Measurements from ENCODE around the gene LRP4.
A peak's percentile ranks its signal among the peaks of the same experiment; 100 is the strongest.

The LRP4 gene

DNA sequence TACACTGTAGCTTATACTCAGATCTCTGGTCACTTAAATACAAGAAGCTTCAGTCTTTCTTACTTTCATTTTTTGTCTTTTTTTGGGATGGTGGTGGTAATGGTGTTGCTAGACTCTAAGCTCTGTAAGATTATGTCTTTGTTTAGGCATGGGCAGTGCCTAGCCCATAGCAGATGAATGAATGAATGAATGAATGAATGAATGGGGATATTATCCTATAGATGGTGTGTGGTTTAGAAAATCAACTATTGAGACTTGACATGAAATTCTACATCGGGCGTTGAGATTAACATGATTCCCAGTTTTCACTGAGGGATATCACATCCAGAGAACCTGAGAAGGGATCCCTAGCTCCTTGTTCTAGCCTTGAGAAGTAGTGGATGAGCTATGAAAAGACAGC is 62.5 kb downstream of the LRP4 start:
- Histone ChIP-seq H4K20me1 (no peaks in the 10 kb centered on the region), H3K9me3 (peaks cover 5% of the 10 kb centered on the region), H3K4me1 (peaks cover 31% of the 10 kb centered on the region), H3K27me3 (no peaks in the 10 kb centered on the region), H3K4me3 (no peak overlapping the region), H3K36me3 (no peaks in the 10 kb centered on the region), H3K27ac (no peak overlapping the region), H3K4me2 (no peak overlapping the region), H3K9ac (no peak overlapping the region)
- no peak for TF ChIP-seq Cebpa-rat (IDR thresholded peaks at IDR 0.05)

DNA sequence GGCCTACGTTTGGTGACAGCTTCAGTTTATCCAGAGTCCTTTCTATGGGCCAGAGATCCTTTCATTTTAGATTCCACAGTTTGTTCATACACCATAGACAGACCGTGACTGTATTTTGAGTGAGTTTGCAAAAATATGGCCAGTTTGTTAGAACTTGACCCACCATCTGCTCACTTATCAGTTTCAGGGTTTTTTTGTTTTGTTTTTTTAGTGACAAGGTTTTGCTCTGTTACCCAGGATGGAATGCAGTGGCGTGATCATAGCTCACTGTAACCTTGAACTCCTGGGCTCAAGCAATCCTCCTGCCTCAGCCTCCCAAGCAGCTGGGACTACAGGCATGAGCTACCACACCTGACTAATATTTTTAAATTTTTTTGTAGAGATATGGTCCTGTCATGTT is 63.2 kb downstream of the LRP4 start:
- TF ChIP-seq Cebpa-rat (IDR thresholded peaks at IDR 0.05) = no peak
- Histone ChIP-seq H3K4me3 (no peak overlapping the region), H4K20me1 (no peaks in the 10 kb centered on the region), H3K36me3 (no peaks in the 10 kb centered on the region), H3K9me3 (peaks cover 10% of the 10 kb centered on the region), H3K4me2 (peak overlapping the region; percentile 84), H3K27ac (peak overlapping the region; percentile 69), H3K9ac (0 out of 2 replicates have a peak overlapping the region, but pooled peaks have one; percentile 7), H3K4me1 (peaks cover 31% of the 10 kb centered on the region), H3K27me3 (no peaks in the 10 kb centered on the region)

DNA sequence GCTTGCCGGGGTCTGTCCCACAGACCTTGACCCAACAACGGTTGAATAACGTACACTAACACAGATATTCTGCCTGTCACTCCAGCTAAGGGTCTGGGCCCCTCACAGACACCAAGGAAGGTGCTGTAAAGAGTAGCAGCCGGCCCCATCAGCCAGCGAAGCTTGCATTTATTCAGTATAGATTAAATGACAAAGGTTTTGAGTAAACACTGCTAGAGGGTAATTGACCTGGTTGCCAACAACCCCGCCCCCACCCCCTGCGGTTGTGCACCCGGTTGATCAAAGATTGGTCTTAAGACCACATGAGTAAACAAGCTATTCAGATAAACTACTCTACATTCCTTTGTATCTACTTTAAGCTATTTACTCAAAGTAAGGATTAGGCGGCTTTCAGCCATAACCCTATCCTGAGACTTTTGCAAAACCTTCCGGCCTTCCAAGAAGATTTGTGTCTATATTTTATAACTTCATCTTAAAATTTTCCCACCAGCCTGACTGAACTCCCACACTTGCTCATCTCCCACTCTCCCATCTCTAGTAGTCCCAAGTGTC is 67.4 kb downstream of the LRP4 start:
- Histone ChIP-seq H3K36me3 (no peaks in the 10 kb centered on the region), H3K9me3 (peaks cover 10% of the 10 kb centered on the region), H3K27me3 (no peaks in the 10 kb centered on the region), H3K4me3 (no peak overlapping the region), H3K27ac (no peak overlapping the region), H4K20me1 (peaks cover under 1% of the 10 kb centered on the region; the same call in 1 of the 2 replicates), H3K4me1 (peaks cover 40% of the 10 kb centered on the region), H3K4me2 (no peak overlapping the region), H3K9ac (no peak overlapping the region)
- TF ChIP-seq Cebpa-rat (IDR thresholded peaks at IDR 0.05) = no peak

DNA sequence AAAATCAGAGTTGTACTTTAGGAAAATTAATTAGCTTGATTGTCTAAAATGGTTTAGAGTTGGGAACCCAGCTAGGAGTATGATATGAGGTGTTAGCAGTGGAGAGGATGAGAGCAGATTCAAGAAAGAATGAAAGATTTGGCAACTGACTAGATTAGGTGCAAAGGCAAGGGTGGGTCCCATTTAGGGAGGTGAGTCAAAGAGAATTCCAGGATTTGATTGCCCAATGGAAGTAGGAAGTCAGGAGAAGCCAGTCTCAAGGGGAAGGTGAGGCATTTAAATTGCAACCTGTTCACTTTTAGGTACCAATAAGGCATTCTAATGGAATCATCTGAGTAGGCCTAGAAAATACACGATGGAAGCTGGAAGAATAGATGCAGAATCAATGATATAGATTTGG is 68.7 kb downstream of the LRP4 start:
- Histone ChIP-seq H3K4me2 (no peak overlapping the region), H3K36me3 (no peaks in the 10 kb centered on the region), H3K27ac (no peak overlapping the region), H3K4me1 (peaks cover 35% of the 10 kb centered on the region), H3K9ac (no peak overlapping the region), H3K27me3 (no peaks in the 10 kb centered on the region), H3K4me3 (no peak overlapping the region), H3K9me3 (peaks cover 10% of the 10 kb centered on the region), H4K20me1 (peaks cover 13% of the 10 kb centered on the region)
- TF ChIP-seq Cebpa-rat (IDR thresholded peaks at IDR 0.05) = no peak

DNA sequence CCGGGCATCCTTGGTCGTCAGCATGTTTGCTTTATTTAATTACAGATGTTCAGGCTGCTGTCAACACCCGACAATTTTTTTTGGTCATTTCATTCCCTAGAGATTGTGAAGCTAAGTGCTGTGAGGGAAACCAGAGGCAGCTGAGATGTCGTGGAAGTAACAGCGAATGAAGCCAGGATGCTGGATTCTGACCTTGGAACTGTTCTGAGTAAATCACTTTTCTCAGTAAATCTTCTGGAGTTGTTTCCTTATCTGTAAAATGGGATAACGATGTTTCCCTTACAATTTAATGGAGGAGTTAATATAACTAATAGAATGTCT is 71.9 kb downstream of the LRP4 start:
- Histone ChIP-seq H3K4me3 (peak overlapping the region; percentile 89), H3K27ac (peak overlapping the region; percentile 92), H3K4me1 (peaks cover 48% of the 10 kb centered on the region)

DNA sequence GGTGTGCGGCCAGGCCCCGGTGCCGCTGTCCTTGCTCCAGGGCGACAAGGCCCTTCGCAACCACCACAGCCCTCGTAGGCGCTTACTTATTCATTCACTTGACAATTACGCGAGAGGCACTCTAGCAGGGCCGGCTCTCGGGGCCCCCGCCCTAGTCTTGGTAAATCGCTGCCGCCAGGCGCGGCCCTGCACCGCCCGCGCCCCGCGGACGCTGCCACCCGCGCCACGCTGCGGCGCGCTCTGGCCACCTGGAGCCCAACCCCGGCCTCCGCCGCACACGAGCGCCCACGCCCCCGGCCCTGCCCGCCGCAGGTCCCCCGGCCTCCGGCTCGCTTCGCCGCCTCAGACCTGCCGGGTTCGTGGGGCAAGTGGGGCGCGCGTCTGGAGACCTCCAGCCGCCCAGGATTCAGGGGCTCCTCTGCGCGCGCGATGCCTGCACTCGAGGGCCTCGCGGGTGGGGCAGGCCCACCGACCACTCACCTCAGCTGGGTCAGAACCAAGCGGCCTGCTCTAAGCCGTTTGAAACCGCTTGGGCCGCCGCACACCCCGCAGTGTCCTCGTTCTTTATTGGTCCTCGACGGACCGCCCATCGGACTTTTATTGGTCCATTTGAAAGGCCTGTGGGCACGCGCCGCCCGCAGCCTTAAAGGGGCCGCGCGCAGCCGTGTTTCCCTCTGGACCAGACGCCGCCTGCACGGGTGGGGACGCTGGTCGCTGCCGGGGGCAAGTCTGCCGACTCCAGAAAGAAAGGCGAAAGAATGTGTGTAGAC is 72.4 kb downstream of the LRP4 start, which contains the start of gene CKAP5:
CKAP5 (minus strand) TSS at position 541 of the 770 bp plus-strand sequence. CDS start 25,049 bp downstream, outside the sequence.
- Histone ChIP-seq H3K27me3 (no peaks in the 10 kb centered on the region), H4K20me1 (peaks cover 50% of the 10 kb centered on the region), H3K9ac (peak within 1 kb of the TSS; percentile 92), H3K9me3 (peaks cover 5% of the 10 kb centered on the region), H3K4me1 (peaks cover 49% of the 10 kb centered on the region), H3K36me3 (peaks cover 28% of the 10 kb centered on the region), H3K4me3 (peak within 1 kb of the TSS; percentile 89), H3K4me2 (peak within 1 kb of the TSS; percentile 88), H3K27ac (peak within 1 kb of the TSS; percentile 92)
- TF ChIP-seq Cebpa-rat (IDR thresholded peaks at IDR 0.05) = no peak

More for the DNA sequence above, 71.9 kb downstream of the LRP4 start:
- TF ChIP-seq Cebpa-rat (IDR thresholded peaks at IDR 0.05) = no peak
- peaks cover 22% of the 10 kb centered on the region for H3K36me3 ChIP-seq
- H3K27me3 ChIP-seq = no peaks in the 10 kb centered on the region
- H3K9ac ChIP-seq = peak overlapping the region; percentile 92
- H3K4me2 ChIP-seq = peak overlapping the region; percentile 88
- H4K20me1 ChIP-seq = peaks cover 45% of the 10 kb centered on the region
- H3K9me3 ChIP-seq = peaks cover 10% of the 10 kb centered on the region

DNA sequence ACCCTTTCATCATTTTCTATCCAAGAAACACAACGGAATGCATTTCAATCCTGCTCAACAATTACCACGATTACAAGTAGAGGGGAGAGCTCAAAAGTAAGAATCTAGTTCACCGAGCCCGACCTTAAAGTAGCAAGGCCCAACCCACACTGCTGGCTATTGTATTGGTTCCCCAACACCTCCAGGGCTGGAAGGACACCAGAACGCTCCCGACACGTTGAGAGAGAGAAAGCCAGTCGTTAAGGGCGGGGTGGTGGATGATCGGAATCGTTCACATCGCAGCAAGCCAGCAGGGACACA is 73.0 kb downstream of the LRP4 start:
- Histone ChIP-seq H3K4me2 (peak overlapping the region; percentile 88), H3K4me3 (peak overlapping the region; percentile 89), H3K27ac (peak overlapping the region; percentile 92), H3K36me3 (peaks cover 33% of the 10 kb centered on the region), H3K9ac (peak overlapping the region; percentile 92), H3K4me1 (peaks cover 49% of the 10 kb centered on the region), H3K27me3 (no peaks in the 10 kb centered on the region), H4K20me1 (peaks cover 56% of the 10 kb centered on the region), H3K9me3 (no peaks in the 10 kb centered on the region)
- TF ChIP-seq Cebpa-rat (IDR thresholded peaks at IDR 0.05) = no peak

DNA sequence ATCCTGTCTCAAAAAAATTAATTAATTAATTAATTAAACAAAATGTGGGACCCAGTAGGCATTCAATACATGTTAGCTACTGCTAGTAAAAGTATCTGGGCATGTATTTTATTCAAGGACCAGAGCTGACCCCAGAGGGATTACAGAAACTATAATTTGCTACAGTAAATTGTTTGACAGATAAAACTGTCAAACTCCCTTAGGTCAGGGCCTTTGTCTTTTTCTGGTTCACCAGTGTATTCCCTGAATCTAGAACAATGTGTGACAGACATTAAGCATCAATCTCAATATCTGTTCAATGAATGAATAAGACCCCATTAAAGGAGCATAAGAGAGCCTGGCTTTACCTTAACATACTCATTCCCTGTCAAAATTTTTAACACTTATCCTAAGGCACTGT is 78.2 kb downstream of the LRP4 start:
- Histone ChIP-seq H4K20me1 (peaks cover 100% of the 10 kb centered on the region), H3K4me1 (peaks cover 38% of the 10 kb centered on the region)
- no peak for TF ChIP-seq Cebpa-rat (IDR thresholded peaks at IDR 0.05)

DNA sequence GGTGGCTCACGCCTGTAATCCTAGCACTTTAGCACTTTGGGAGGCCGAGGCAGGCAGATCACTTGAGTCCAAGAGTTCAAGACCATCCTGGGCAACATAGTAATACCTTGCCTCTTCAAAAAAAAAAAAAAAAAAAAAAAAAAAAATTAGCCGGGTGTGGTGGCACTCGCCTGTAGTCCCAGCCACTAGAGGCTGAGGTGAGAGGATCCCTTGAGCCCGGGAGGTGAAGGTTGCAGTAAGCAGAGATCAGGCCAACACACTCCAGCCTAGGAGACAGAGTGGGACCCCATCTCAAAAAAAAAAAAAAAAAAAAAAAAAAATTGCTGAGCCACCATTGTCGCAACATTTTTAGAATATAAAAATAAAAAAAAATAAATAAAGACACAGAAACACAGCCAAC is 79.8 kb downstream of the LRP4 start:
- no peak for TF ChIP-seq Cebpa-rat (IDR thresholded peaks at IDR 0.05)
- Histone ChIP-seq H3K4me2 (no peak overlapping the region), H3K27me3 (no peaks in the 10 kb centered on the region), H3K4me3 (no peak overlapping the region), H3K27ac (no peak overlapping the region), H4K20me1 (peaks cover 100% of the 10 kb centered on the region), H3K9ac (no peak overlapping the region), H3K9me3 (no peaks in the 10 kb centered on the region), H3K36me3 (peaks cover 72% of the 10 kb centered on the region), H3K4me1 (peaks cover 22% of the 10 kb centered on the region)

More for the DNA sequence above, 78.2 kb downstream of the LRP4 start:
- no peak overlapping the region for H3K4me2 ChIP-seq
- H3K9ac ChIP-seq = no peak overlapping the region
- no peak overlapping the region for H3K27ac ChIP-seq
- H3K27me3 ChIP-seq = no peaks in the 10 kb centered on the region
- H3K4me3 ChIP-seq = no peak overlapping the region
- H3K9me3 ChIP-seq = no peaks in the 10 kb centered on the region
- peaks cover 68% of the 10 kb centered on the region for H3K36me3 ChIP-seq

DNA sequence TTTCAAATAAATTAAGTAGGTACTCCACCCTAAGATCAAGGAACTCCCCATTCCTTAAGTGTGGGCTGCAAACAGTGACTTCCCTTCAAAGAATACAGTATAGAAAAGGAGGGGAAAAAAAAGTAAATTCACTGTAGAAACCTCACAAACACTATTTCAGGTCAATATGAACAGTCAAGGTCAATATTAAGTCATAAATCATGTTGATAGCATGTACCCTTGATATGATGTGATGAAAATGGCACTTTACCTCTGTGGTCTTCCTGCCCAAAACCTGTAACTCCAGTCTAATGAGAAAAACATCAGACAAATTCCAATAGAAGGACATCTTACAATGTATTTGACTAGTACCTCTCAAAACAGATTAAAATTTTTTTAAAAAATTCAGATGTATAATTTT is 80.5 kb downstream of the LRP4 start:
- no peak for TF ChIP-seq Cebpa-rat (IDR thresholded peaks at IDR 0.05)
- H3K4me1 ChIP-seq = peaks cover 15% of the 10 kb centered on the region
- no peak overlapping the region for H3K9ac ChIP-seq
- H3K27me3 ChIP-seq = no peaks in the 10 kb centered on the region
- no peak overlapping the region for H3K4me3 ChIP-seq
- H3K36me3 ChIP-seq = peaks cover 69% of the 10 kb centered on the region
- H3K27ac ChIP-seq = no peak overlapping the region
- H4K20me1 ChIP-seq = peaks cover 100% of the 10 kb centered on the region
- no peaks in the 10 kb centered on the region for H3K9me3 ChIP-seq
- no peak overlapping the region for H3K4me2 ChIP-seq
